Esophagus (tissue), 2 donors: ENCODE data around the gene CASQ2. TPM values are rescaled to one million over a fixed set of nuclear protein-coding genes. Genes with fewer than 3 reads are reported as not detected.
"Not testable (repeated sequence)": the region's sequence is repeated elsewhere in the genome, so short reads cannot be mapped to it uniquely, and the experiment has no call there.

Experiments used
- H3K27ac ChIP-seq, 2 donors: one replicate each; pipeline ENCODE4 v1.5.1; 2013; ENCODE audit warnings: low read depth in 2 of 2, mild to moderate bottlenecking in 2 of 2, inconsistent platforms in 1 of 2, low read length in 1 of 2, moderate library complexity in 1 of 2
- H3K27me3 ChIP-seq, 2 donors: one replicate each; pipeline ENCODE4 v1.6.1; 2013; ENCODE audit warnings: low read length in 2 of 2, control low read depth in 1 of 2, mild to moderate bottlenecking in 1 of 2; ENCODE audit not compliant: insufficient read depth in 2 of 2, control insufficient read depth in 1 of 2
- H3K36me3 ChIP-seq, 2 donors: one replicate each; pipeline ENCODE4 v1.6.1; 2013; ENCODE audit warnings: low read length in 1 of 2; ENCODE audit not compliant: control insufficient read depth in 2 of 2, insufficient read depth in 2 of 2
- H3K4me1 ChIP-seq, 2 donors: one replicate each; pipeline ENCODE4 v1.6.1; 2013; ENCODE audit warnings: low read length in 1 of 2; ENCODE audit not compliant: control insufficient read depth in 2 of 2, insufficient read depth in 2 of 2
- H3K4me3 ChIP-seq, 2 donors: one replicate each; pipeline ENCODE4 v1.5.1; 2013; ENCODE audit warnings: low read length in 2 of 2, mild to moderate bottlenecking in 2 of 2, low read depth in 1 of 2, moderate library complexity in 1 of 2
- H3K9me3 ChIP-seq, 2 donors: one replicate each; pipeline ENCODE4 v1.6.1; 2013; ENCODE audit warnings: mild to moderate bottlenecking in 2 of 2, low read depth in 1 of 2, low read length in 1 of 2, moderate library complexity in 1 of 2; ENCODE audit not compliant: control insufficient read depth in 2 of 2, insufficient read depth in 1 of 2
- WGBS, 2 donors: extraction: QIAGEN DNeasy Blood & Tissue Kit; methylation state at CpG; one replicate each; pipeline ENCODE4 v1.1.7; 2013; 5-methylcytosine and 5-hydroxymethylcytosine counted together
- polyA plus RNA-seq, 2 donors: library from polyadenylated mRNA; stranded (reverse); fragments of 200-250 nt; gene quantifications; one replicate each; pipeline ENCODE4 v1.2.3, GENCODE V29; 2013
- donor health status: healthy with polysubstance abuse.
- donor health status: Bipolar disorder and iron deficiency.

The CASQ2 gene
- polyA plus RNA-seq, 2 donors, result 2.2 to 6.7 TPM

DNA sequence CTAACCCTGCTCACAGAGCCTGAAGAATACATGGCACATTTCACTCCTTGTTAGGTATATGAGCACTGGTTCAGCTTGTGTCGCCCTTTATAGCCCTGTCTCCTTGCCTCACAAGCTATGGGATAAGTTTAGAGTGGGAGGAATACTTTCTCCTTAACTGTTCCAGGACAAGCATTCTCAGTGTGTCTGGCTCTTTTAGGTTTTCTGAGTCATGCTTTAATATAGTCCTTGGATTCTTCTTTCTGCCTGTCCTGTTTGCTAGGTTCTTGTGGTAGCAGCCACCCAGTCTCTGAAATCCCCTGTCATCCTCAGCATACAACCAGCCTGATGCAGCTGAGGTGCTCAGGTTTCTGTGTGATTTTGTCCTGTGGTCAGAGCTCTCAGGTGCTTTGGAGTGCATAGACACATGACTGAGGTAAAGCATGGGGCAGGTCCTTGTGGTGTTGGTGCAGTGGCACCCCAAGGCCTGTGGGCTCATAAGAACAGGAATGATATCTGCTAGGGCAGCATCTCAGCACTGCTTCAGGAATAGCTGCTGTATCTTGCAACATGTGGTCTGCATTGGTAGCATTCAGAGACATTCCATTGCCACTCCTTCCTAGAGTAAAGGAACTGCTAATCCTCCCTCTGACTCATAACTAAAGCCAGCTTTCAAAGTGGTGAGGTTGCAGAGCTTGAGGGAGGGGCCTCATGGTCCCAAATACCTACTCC is 14.2 kb upstream of the CASQ2 start:
- Histone ChIP-seq H3K9me3 (no peaks in the 10 kb centered on the region), H3K27me3 (no peaks in the 10 kb centered on the region), H3K4me1 (peaks cover 0 to 2% of the 10 kb centered on the region in 2 donors), H3K27ac (peak overlapping the region; percentile 92 to 98), H3K36me3 (no peaks in the 10 kb centered on the region), H3K4me3 (no peak overlapping the region)
- 39 to 69% methylated on average over 1 of the region's 1 CpG for WGBS, 2 donors

GRCh38 chr1:115781851-115782250 is 13.3 kb upstream of the CASQ2 start:
- WGBS, 2 donors, result 55 to 63% methylated on average over 3 of the region's 3 CpGs
- no peaks in the 10 kb centered on the region for H3K27me3 ChIP-seq
- no peaks in the 10 kb centered on the region for H3K9me3 ChIP-seq
- H3K27ac ChIP-seq, result peak overlapping the region; percentile 92 to 98
- H3K4me1 ChIP-seq, result peaks cover 0 to 2% of the 10 kb centered on the region in 2 donors
- H3K36me3 ChIP-seq, result no peaks in the 10 kb centered on the region
- no peak overlapping the region for H3K4me3 ChIP-seq

- Histone ChIP-seq H3K36me3 (no peaks in the 10 kb centered on the region), H3K27ac (peak overlapping the region; percentile 81 to 92), H3K27me3 (no peaks in the 10 kb centered on the region), H3K4me3 (no peak overlapping the region), H3K9me3 (no peaks in the 10 kb centered on the region), H3K4me1 (peaks cover 0 to 2% of the 10 kb centered on the region in 2 donors)
- 48 to 58% methylated on average over 1 of the region's 1 CpG for WGBS, 2 donors
Observed at GRCh38 chr1:115781343-115781742, 12.8 kb upstream of the CASQ2 start.

GRCh38 chr1:115780655-115781054 is 12.1 kb upstream of the CASQ2 start:
- H3K9me3 ChIP-seq, H3K4me3 ChIP-seq, H3K36me3 ChIP-seq, H3K4me1 ChIP-seq, H3K27me3 ChIP-seq: not testable (repeated sequence)
- WGBS, 2 donors, result 61 to 77% methylated on average over 2 of the region's 2 CpGs
- H3K27ac ChIP-seq, result peak overlapping the region; percentile 73 to 79

DNA sequence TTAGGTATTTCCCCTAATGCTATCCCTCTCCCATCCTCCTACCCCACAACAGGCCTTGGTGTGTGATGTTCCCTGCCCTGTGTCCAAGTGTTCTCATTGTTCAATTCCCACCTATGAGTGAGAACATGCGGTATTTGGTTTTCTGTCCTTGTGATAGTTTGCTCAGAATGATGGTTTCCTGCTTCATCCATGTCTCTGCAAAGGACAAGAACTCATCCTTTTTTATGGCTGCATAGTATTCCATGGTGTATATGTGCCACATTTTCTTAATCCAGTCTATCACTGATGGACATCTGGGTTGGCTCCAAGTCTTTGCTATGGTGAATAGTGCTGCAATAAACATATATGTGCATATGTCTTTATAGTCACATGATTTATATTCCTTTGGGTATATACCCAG is 10.6 kb upstream of the CASQ2 start:
- not testable (repeated sequence) for H3K36me3 ChIP-seq, H3K9me3 ChIP-seq, H3K4me3 ChIP-seq, H3K27ac ChIP-seq, H3K4me1 ChIP-seq, H3K27me3 ChIP-seq
- 94 to 100% methylated on average over 1 of the region's 1 CpG for WGBS, 2 donors

DNA sequence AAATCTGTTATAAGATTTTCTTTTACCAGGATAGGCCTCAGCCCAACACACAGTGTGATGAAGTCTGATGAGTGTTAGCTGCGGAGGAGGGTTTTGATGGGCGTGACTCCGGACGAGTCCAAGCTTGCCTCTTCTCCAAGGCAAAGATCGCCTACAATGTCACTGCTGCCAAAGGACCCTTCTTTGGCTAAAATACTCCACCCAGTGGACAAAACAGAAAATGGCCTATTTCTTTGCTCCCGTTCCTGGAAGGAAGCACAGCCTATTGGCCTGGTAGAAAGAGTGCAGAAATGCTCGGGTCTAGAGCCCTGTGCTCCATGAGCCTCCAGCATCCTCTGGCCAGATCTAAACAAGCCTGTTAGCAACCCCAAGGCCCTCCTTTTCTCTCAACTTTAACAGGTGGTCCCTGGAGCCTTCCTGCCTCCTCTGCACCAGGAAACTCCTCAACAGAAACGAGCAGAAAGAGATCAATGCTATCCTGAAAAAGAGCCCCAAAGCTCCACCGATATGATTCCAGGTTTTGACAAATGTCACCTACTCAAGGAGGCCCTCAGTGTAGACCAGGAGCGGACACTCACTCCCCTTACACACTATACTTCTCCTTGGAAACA is 3.4 kb upstream of the CASQ2 start:
- Histone ChIP-seq H3K27ac (peak overlapping the region; percentile 84 to 87), H3K4me1 (peaks cover 0 to 3% of the 10 kb centered on the region in 2 donors), H3K36me3 (no peaks in the 10 kb centered on the region), H3K27me3 (no peaks in the 10 kb centered on the region), H3K9me3 (no peaks in the 10 kb centered on the region), H3K4me3 (no peak overlapping the region)
- WGBS, 2 donors, result 25 to 30% methylated on average over 10 of the region's 10 CpGs

GRCh38 chr1:115771094-115771846 is 2.8 kb upstream of the CASQ2 start:
- Histone ChIP-seq H3K27me3 (no peaks in the 10 kb centered on the region), H3K27ac (peak overlapping the region; percentile 84 to 87), H3K4me3 (no peak overlapping the region), H3K36me3 (no peaks in the 10 kb centered on the region), H3K9me3 (no peaks in the 10 kb centered on the region), H3K4me1 (peaks cover 0 to 3% of the 10 kb centered on the region in 2 donors)
- WGBS, 2 donors, result 55% methylated on average over 14 of the region's 14 CpGs

DNA sequence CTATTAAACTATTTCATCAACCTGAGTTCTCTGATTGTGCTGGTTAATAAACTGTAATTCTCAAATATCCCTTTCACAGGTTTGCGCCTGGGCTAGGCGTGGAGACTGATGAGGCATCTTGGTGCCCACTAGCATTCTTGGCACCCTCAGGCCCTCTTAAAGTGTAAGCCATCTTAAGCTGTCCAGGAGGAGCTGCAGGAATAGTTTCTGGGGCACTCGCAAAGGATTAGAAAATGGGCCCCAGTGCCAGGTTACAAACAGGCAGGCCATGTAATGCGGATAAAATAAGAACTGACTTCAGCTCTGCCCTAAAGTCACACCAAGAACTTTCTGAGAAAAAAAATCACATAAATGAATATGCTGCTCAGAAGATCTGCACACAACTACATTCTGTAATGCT is 1.1 kb downstream of the CASQ2 start:
- Histone ChIP-seq H3K27ac (peak overlapping the region in 1 of 2 donors; percentile 15), H3K36me3 (no peaks in the 10 kb centered on the region), H3K27me3 (no peaks in the 10 kb centered on the region), H3K4me3 (no peak overlapping the region), H3K4me1 (peaks cover 0 to 3% of the 10 kb centered on the region in 2 donors), H3K9me3 (no peaks in the 10 kb centered on the region)
- 66 to 81% methylated on average over 4 of the region's 4 CpGs for WGBS, 2 donors

- no peaks in the 10 kb centered on the region for H3K4me1 ChIP-seq
- no peaks in the 10 kb centered on the region for H3K36me3 ChIP-seq
- H3K9me3 ChIP-seq, result no peaks in the 10 kb centered on the region
- WGBS, 2 donors, result 0 to 58% methylated on average over 1 of the region's 1 CpG
- H3K4me3 ChIP-seq, result no peak overlapping the region
- no peaks in the 10 kb centered on the region for H3K27me3 ChIP-seq
- H3K27ac ChIP-seq, result no peak overlapping the region
Observed at GRCh38 chr1:115765091-115765490, 3.4 kb downstream of the CASQ2 start.
